HEK293T (cell line): ENCODE results near the gene ASF1B.

Source experiments
- CTCF ChIA-PET: fragments of 350-600 bp; formaldehyde crosslinking; extraction: SDS; loops from one replicate; lab custom pipeline; 2021; ENCODE audit warnings: antibody characterized with exemption, inconsistent platforms; lab: Yijun Ruan, JAX
- POLR2A ChIA-PET: fragments of 350-600 bp; formaldehyde crosslinking; extraction: SDS; loops from one replicate; lab custom pipeline; 2020; ENCODE audit warnings: antibody characterized with exemption, inconsistent platforms; lab: Yijun Ruan, JAX
- DNase-seq: peaks from one replicate; pipeline ENCODE4 v3.0.0; 2012; ENCODE audit warnings: mixed read lengths; ENCODE audit errors: extremely low spot score
- ARNT ChIP-seq: fragments of 450-650 bp; IDR thresholded peaks from 2 replicates; pipeline ENCODE4 v1.6.1; 2017; ENCODE audit warnings: mild to moderate bottlenecking
- BHLHE40 ChIP-seq: fragments of 450-650 bp; IDR thresholded peaks from 2 replicates; pipeline ENCODE4 v1.6.1; 2016; ENCODE audit warnings: mild to moderate bottlenecking, moderate library complexity, borderline replicate concordance
- CTBP1 ChIP-seq: fragments of 450-650 bp; IDR thresholded peaks from 2 replicates; pipeline ENCODE4 v1.6.1; 2016; ENCODE audit warnings: borderline replicate concordance
- ELF4 ChIP-seq: fragments of 450-650 bp; IDR thresholded peaks from 2 replicates; pipeline ENCODE4 v1.6.1; 2017; ENCODE audit warnings: antibody characterized with exemption
- FOXA1 ChIP-seq: fragments of 450-650 bp; IDR thresholded peaks from 2 replicates; pipeline ENCODE4 v1.6.1; 2016; ENCODE audit warnings: mild to moderate bottlenecking
- FOXK2 ChIP-seq: fragments of 450-650 bp; IDR thresholded peaks from 2 replicates; pipeline ENCODE4 v1.6.1; 2016; ENCODE audit warnings: mild to moderate bottlenecking
- FOXM1 ChIP-seq: fragments of 450-650 bp; IDR thresholded peaks from 2 replicates; pipeline ENCODE4 v1.6.1; 2017; ENCODE audit warnings: mild to moderate bottlenecking, borderline replicate concordance
- HDGF ChIP-seq: fragments of 450-650 bp; IDR thresholded peaks from 2 replicates; pipeline ENCODE4 v1.6.1; 2017; ENCODE audit warnings: antibody characterized with exemption, borderline replicate concordance
- L3MBTL2 ChIP-seq: fragments of 450-650 bp; conservative IDR thresholded peaks from 2 replicates; pipeline ENCODE4 v1.6.1; 2016; ENCODE audit warnings: mild to moderate bottlenecking
- LEF1 ChIP-seq: fragments of 450-650 bp; IDR thresholded peaks from 2 replicates; pipeline ENCODE4 v1.6.1; 2017; ENCODE audit warnings: mild to moderate bottlenecking, borderline replicate concordance
- NFRKB ChIP-seq: fragments of 450-650 bp; IDR thresholded peaks from 2 replicates; pipeline ENCODE4 v1.6.1; 2016; ENCODE audit warnings: mild to moderate bottlenecking, moderate library complexity
- SP1 ChIP-seq: fragments of 450-650 bp; IDR thresholded peaks from 2 replicates; pipeline ENCODE4 v1.6.1; 2017
- SUZ12 ChIP-seq: fragments of 450-650 bp; IDR thresholded peaks from 2 replicates; pipeline ENCODE4 v1.6.1; 2016; ENCODE audit warnings: mild to moderate bottlenecking
- TARDBP ChIP-seq: fragments of 450-650 bp; IDR thresholded peaks from 2 replicates; pipeline ENCODE4 v1.6.1; 2016
- ZNF384 ChIP-seq: fragments of 450-650 bp; IDR thresholded peaks from 2 replicates; pipeline ENCODE4 v1.6.1; 2016
- TF ChIP-seq, protein P1 (sequence below): fragments of 450-650 bp; IDR thresholded peaks from 2 replicates; pipeline ENCODE4 v1.6.1; 2016

The ASF1B gene

DNA sequence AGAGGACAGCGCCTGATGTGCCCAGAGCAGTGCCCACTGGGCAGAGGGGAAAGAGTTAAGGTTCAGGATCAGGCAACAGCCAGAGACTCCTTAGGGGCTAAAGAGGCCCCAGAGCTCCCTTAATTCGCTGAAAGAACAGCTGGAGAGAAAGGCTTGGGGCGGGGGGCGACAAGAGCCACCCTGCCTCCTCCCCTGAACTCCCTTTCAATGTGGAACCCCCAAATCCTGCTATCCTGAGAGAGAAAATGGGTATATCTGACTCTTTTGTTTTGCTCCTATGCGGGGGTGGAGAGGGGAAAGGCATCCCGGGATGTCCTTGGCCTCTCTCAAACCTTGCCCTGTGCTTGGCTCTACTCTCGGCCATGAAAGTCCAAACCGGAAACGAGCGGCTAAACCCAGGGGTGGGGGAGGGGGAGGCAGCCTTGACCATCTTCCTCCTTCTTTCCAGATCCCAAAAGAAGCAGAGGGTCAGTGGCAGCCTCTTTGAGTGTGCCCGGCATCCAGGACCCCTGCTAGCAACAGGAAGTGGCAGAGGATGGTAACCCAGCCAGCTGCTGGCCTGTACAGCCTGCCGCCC lies 23.5 kb downstream of the ASF1B start:
- DNase-seq = no peak
- ChIA-PET POLR2A (interaction anchor here (1.6 kb wide), 1 partner anchor 9 kb away, joined by 3 read pairs; no protein-coding TSS in a partner anchor), CTCF (no interaction called here)
- TF ChIP-seq LEF1 (no peak), FOXA1 (no peak), HDGF (no peak), NFRKB (no peak), FOXM1 (no peak), CTBP1 (no peak), ELF4 (no peak), ZNF384 (no peak), FOXK2 (no peak), BHLHE40 (no peak), SP1 (no peak)

GRCh38 chr19:14112051-14112808 lies 24.2 kb downstream of the ASF1B start:
- ChIA-PET POLR2A (interaction anchor here (1.6 kb wide), 1 partner anchor 8 kb away, joined by 3 read pairs; no protein-coding TSS in a partner anchor), CTCF (no interaction called here)
- DNase-seq = no peak
- TF ChIP-seq ELF4 = no peak
- no peak for TF ChIP-seq BHLHE40
- TF ChIP-seq, protein P1, sequence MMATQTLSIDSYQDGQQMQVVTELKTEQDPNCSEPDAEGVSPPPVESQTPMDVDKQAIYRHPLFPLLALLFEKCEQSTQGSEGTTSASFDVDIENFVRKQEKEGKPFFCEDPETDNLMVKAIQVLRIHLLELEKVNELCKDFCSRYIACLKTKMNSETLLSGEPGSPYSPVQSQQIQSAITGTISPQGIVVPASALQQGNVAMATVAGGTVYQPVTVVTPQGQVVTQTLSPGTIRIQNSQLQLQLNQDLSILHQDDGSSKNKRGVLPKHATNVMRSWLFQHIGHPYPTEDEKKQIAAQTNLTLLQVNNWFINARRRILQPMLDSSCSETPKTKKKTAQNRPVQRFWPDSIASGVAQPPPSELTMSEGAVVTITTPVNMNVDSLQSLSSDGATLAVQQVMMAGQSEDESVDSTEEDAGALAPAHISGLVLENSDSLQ = no peak
- no peak for TF ChIP-seq L3MBTL2
- no peak for TF ChIP-seq FOXM1
- no peak for TF ChIP-seq FOXK2
- no peak for TF ChIP-seq FOXA1
- TF ChIP-seq ARNT = no peak
- TF ChIP-seq NFRKB = no peak
- no peak for TF ChIP-seq SP1
- TF ChIP-seq HDGF = no peak
- no peak for TF ChIP-seq TARDBP
- no peak for TF ChIP-seq CTBP1

DNA sequence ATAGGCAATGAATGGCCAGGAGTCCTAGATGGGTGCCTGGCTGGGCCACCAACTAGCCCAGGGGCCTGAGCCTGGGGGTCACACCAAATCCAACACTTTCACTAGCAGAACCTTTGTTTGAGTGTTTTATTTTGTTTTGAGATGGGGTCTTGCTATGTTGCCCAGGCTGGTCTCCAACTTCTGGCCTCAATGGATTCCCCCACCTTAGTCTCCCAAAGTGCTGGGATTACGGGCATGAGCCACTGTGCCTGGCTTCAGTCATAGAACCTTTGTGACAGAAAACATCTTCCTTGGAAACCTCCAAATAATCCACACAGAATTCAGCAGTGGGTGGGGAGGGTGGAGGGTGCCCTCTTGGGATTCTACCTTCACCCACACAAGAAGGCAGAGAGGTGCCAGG lies 24.9 kb downstream of the ASF1B start:
- DNase-seq = no peak
- TF ChIP-seq FOXK2 (no peak), SP1 (no peak), CTBP1 (no peak), HDGF (no peak), FOXM1 (no peak), ELF4 (no peak), ARNT (no peak), NFRKB (no peak), TARDBP (no peak), L3MBTL2 (no peak), FOXA1 (no peak), BHLHE40 (no peak), SUZ12 (no peak), LEF1 (no peak), ZNF384 (no peak)
- TF ChIP-seq, protein P1 = no peak
- ChIA-PET POLR2A (interaction anchor here (1.6 kb wide), 1 partner anchor 25 kb away, joined by 9 read pairs; the partner anchor contains the start of gene ASF1B), CTCF (no interaction called here)

- TF ChIP-seq FOXA1 = no peak
- no peak for TF ChIP-seq ELF4
- TF ChIP-seq BHLHE40 = no peak
- no peak for TF ChIP-seq SP1
- TF ChIP-seq CTBP1 = no peak
- no peak for TF ChIP-seq TARDBP
- no peak for TF ChIP-seq FOXK2
- TF ChIP-seq L3MBTL2 = no peak
- TF ChIP-seq HDGF = no peak
- no peak for TF ChIP-seq NFRKB
- no peak for TF ChIP-seq LEF1
- ChIA-PET POLR2A (interaction anchor here (1.6 kb wide), 1 partner anchor 26 kb away, joined by 9 read pairs; the partner anchor contains the start of gene ASF1B), CTCF (no interaction called here)
- no peak for DNase-seq
Observed at GRCh38 chr19:14110650-14111049, 25.7 kb downstream of the ASF1B start.

DNA sequence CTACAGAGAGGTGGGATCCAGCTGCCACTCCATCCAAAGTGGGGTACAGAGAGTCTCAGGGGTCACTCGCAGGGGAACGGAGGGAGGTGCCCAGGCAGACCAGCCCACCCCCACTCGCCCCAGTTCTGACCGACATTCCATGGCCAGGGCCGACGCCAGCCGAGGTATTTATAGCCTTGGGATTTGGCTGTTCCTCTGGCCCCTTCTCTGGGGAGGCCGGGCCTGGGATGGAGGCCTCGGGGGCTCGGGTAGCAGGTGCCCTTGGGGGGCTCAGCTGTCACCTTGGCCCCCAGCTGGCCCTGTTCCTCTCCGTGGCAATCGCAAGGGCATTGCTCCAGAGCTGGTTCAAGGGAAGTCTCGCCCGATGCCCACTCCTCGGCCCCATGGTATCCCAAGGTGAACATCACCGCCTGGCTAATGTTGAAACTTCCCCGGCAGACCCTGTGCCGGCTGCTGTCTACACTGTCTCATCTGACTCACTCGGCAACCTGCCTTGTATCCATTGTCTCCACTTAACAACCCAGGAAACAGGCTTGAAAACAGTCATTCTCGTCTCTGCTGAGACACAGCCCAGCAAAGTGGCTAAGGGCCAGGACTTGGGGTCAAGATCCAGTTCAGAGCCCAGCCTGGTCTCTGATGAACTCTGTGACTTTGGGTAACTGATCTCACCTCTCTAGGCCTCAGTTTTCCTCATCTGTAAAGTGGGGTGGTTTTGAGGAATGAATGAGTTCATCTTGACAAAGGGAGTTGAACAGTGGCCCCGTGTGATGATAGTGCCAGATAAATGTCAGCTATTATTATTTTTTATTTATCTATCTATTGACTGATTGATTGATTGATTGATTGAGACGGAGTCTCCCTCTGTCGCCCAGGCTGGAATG lies 28.6 kb downstream of the ASF1B start:
- CTCF ChIA-PET = no interaction called here
- POLR2A ChIA-PET = no interaction called here
- TF ChIP-seq LEF1 (no peak), TARDBP (no peak), HDGF (no peak), FOXA1 (no peak), FOXM1 (no peak), NFRKB (no peak), FOXK2 (no peak), BHLHE40 (no peak), L3MBTL2 (no peak), ZNF384 (no peak), SP1 (no peak), ELF4 (no peak), ARNT (no peak), SUZ12 (no peak)
- TF ChIP-seq, protein P1 = no peak
- no peak for DNase-seq
